IPS DF 19.7 (cell line): Measurements from ENCODE around the gene TRAF2.
"Not testable (repeated sequence)": the region's sequence is repeated elsewhere in the genome, so short reads cannot be mapped to it uniquely, and the experiment has no call there.

Experiments used
- DNase-seq: peaks from one replicate; pipeline ENCODE4 v3.0.0-alpha.2; 2013; ENCODE audit warnings: low read depth, low spot score

TRAF2 gene

DNA sequence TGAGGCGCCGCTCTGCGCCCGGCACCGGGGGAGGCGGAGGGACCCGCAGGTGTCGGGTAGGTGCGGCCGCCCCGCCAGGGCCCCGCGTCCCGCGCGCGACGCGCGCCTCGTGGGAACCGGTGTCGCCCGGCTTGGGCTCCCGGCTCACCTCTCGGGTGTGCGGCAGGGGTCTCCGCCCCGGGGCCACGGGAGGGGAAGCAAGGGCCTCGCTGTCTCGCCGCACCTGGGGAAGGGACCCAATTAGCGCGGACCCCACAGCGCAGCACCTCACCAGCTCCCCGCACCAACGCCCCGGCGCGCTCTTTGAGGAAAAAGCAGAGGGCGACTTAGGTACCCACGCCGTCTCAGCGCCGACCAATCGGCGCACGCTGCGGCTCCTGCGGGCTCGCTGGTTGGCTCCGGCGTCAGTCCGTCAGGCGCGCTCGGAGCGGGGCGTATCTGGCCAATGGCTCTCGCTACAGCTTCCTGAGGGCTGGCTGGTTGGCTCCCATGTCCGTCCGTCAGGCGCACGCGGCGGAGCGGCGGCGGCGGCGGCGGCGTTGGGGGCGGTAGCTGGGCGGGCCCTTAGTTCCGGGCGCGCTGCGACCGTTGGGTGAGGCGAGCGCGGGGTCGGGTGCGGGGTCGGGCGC lies at the start of gene TRAF2:
Gene TRAF2 (plus strand): TSS at position 567 of the 629 bp plus-strand sequence. CDS start 12,225 bp downstream, outside the sequence.
- DNase-seq = peak; percentile 94

DNA sequence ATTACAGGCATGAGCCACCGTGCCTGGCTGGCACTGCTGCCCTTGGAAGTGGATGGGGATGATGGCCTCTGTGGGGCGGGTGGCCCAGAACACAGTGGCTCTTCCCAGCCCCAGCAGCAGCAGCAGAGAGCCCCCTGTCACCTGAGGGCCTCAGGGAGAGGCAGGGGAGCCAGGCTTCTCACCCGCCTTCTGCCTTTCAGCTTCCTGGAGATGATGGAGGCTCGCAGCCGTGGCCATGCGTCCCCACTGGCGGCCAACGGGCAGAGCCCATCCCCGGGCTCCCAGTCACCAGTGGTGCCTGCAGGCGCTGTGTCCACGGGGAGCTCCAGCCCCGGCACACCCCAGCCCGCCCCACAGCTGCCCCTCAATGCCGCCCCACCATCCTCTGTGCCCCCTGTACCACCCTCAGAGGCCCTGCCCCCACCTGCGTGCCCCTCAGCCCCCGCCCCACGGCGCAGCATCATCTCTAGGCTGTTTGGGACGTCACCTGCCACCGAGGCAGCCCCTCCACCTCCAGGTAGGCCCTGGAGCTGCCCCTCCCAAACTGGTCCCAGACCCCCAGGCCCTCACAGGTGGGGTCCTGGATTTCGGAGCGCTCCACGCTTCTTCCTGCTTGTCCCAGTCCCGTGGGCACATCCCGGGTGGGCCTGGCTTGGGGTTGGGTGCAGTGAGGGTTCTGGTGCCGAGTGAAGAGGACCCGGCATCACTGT lies 49.0 kb upstream of the TRAF2 start:
- no peak for DNase-seq

GRCh38 chr9:136837856-136838277 lies 48.4 kb upstream of the TRAF2 start:
- DNase-seq = not testable (repeated sequence)

GRCh38 chr9:136838314-136839228 lies 47.7 kb upstream of the TRAF2 start:
- DNase-seq = no peak

GRCh38 chr9:136839229-136840139 lies 46.8 kb upstream of the TRAF2 start:
- no peak for DNase-seq

DNA sequence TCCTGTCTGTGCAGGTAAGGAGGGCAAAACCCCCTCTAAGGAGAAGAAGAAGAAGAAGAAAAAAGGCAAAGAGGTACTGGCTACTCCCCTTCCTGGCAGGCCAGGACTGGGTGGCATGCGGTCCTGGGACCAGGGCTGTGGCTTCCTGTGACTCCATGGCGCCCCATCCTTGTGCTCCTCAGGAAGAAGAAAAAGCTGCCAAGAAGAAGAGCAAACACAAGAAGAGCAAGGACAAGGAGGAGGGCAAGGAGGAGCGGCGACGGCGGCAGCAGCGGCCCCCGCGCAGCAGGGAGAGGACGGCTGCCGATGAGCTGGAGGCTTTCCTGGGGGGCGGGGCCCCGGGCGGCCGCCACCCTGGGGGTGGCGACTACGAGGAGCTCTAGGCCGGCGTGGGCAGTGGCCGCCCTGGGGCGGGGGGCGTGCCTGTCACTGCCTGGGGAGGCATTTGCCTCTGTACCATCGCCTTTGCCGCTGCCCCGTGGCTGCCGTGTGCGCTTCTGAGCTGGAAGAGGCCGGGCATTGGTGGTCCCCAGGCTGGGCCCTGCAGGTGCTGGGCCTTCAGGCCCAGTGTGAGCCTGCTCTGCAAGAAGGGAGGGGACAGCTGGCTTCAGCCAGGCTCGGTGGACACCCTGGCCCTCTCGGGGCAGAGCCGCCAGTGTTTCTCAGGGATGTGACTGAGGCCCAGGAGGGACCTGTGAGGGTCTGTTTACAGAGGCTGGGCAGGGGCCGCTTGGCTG lies 46.0 kb upstream of the TRAF2 start:
- no peak for DNase-seq

GRCh38 chr9:136840877-136841645 lies 45.3 kb upstream of the TRAF2 start:
- no peak for DNase-seq

DNA sequence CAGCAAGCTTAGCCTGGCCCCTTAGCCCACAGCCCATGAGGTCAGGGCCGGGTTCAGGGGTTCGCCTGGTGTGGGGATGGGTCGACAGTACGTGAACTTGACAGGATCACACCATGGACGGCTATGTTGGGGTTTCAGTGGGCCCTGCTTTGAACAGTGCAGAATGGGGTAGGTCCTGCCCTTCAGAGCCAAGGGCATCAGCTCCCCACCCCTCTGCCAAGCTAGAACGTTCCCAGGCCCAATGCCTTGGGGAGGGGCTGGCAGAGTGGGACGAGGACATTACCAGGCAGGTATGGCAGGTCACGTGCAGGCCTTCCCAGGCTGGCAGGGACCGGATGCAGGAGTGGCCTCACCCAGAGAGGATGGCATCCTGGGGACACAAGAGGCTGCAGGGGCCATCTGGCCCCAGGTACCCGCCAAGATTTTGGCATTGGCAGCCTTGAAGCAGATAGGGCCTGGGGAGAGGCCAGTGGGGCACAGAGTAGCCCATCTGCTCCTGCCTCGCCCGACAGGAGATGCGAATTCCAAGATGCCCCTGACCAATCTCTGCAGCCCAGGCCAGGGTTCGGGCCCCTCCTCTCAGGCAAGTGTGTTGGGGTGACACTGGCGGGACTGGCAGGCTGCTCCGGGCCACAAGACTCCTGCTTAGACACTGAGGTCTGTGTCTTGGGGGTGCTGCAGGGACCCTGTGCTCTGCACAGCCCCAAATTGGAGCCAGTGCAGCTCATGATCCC lies 44.5 kb upstream of the TRAF2 start:
- not testable (repeated sequence) for DNase-seq

- DNase-seq = not testable (repeated sequence)
Observed at GRCh38 chr9:136842380-136842948, 43.9 kb upstream of the TRAF2 start, which contains the start of gene AJM1. Gene AJM1, plus strand, starts transcription at chr9:136842478. Its CDS starts 1,937 bp downstream, at chr9:136844415.

DNA sequence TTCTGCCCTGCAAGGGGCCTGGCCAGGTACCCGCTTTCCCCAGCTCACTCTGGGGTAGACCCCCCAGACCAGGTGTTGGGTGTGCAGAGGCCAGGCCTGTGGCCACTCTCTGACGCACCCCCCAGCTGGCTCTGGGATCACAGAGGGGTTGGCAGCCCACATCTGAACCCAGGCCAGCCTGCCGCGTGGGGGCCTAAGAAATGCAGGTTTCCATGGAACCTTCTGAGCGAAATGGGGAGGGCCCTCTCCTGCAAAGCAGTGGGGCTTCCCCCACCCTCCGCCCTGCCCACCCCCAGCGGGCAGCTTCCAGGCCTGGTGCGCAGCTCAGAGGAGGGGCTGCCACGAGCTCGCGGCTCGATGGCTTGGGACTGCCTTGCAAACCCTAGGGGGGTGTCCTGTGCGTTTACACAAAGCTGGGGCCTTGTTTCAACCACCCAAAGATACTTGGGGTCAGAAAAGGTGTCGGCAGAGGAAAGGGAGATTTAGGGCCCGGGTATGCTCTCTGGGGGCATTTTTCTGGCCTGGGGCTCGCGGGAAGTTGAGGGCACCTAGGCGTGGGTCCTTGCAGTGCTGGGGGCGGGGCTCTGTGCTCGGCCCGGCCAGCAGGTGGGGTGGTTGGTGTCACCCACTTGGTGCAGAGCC lies 43.0 kb upstream of the TRAF2 start:
- not testable (repeated sequence) for DNase-seq

DNA sequence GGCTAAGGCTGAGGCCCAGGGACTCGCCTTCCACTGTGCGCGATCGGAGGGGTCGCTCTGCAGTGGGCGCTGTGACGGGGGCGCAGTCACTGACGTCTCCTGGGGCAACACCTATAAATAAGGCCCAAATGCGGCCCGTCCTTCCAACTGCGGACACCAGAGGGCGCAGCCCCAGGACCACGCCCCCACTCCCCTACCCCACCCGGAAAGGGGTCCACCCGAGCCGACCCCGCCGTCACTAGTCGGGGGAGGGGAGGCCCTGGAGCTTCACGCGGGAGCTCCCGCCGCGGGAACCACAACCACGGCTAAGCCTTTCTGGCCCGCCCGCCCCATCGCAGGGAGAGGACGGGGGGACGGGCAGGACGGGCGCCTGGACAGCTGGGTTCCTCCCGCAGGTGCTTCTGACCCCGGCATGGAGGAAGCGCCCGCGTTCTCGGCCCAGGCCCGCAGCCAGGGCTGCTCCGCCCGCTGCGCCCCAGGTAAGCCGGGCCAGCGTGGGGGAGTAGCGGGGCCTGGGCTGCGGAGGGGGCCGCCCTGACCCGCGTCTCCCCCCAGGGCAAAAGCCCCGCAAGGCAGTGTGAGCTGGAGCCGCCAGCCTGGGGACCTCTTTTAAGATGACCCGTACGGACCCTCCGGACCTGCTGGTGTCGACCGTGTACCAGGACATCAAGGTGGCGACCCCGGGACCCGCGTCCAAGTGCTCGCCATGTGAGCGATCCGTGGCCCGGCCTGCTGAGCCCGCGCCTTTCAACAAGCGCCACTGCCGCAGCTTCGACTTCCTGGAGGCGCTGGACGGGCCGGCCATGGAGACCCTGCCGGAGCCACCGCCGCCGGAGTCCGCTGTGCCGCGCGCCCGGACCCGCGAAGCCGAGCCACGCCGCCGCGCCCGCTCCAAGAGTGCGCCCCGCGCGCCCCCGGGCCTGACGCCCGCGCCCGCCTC lies 42.2 kb upstream of the TRAF2 start:
- not testable (repeated sequence) for DNase-seq

- DNase-seq = no peak
Observed at GRCh38 chr9:136844761-136845464, 41.4 kb upstream of the TRAF2 start.

DNA sequence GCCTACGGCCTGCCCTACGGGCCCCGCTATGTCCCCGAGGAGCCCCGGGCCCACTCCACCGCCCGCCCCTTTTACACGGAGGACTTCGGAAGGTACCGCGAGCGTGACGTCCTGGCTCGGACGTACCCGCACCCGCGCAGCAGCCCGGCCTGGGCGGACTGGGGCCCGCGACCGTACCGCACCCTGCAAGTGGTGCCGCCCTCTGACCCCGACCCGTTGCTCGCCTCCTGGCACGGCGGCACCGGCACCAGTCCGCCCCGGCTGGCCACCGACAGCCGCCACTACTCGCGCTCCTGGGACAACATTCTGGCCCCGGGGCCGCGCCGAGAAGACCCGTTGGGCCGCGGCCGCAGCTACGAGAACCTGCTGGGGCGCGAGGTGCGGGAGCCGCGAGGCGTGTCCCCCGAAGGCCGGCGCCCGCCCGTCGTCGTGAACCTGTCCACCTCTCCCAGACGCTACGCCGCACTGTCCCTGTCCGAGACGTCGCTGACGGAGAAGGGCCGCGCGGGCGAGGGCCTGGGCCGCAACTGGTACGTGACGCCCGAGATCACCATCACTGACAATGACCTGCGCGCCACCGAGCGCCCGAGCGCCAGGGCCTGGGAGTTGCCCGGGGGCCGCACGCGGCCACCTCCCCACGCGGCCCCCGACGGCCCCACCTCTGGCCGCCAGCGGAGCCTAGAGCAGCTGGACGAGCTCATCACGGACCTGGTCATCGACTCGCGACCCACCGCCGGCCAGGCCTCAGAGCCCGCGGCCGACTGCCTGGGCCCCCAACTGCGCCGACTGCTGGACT lies 40.7 kb upstream of the TRAF2 start:
- no peak for DNase-seq

GRCh38 chr9:136846376-136847087 lies 39.8 kb upstream of the TRAF2 start:
- no peak for DNase-seq
